Skin epidermis (tissue), 12 donors: ENCODE measurements around the gene MZT2B.
"Not testable (repeated sequence)": the region's sequence is repeated elsewhere in the genome, so short reads cannot be mapped to it uniquely, and the experiment has no call there.

Experiments used
- H3K27ac ChIP-seq, 21 experiments: fragments of 200-600 bp; sonication (generic) in 11 of 21; one replicate each; pipeline ENCODE4 v1.5.0; 2020; ENCODE audit warnings: mild to moderate bottlenecking in 3 of 21, inconsistent platforms in 2 of 21, moderate library complexity in 2 of 21
- H3K4me3 ChIP-seq, 7 experiments: fragments of 200-600 bp; sonication (generic) in 2 of 7; one replicate each; pipeline ENCODE4 v1.5.0; 2020; ENCODE audit warnings: inconsistent platforms in 2 of 7, mild to moderate bottlenecking in 2 of 7, moderate library complexity in 1 of 7

MZT2B gene

GRCh38 chr2:130181880-130182682 is at the start of gene MZT2B:
TSS of gene MZT2B (plus strand) at chr2:130182262. CDS start at chr2:130182283, 21 bp downstream.
- Histone ChIP-seq H3K4me3 (peak within 1 kb of the TSS; percentile 66 to 100 (median 98)), H3K27ac (peak within 1 kb of the TSS; percentile 57 to 98 (median 93))

GRCh38 chr2:130135692-130136541 is 46.1 kb upstream of the MZT2B start:
- Histone ChIP-seq H3K27ac (no peak overlapping the region), H3K4me3 (no peak overlapping the region)

- not testable (repeated sequence) for H3K4me3 ChIP-seq, H3K27ac ChIP-seq
Measured at GRCh38 chr2:130136546-130136945, 45.5 kb upstream of the MZT2B start.

- H3K27ac ChIP-seq, H3K4me3 ChIP-seq: not testable (repeated sequence)
Measured at GRCh38 chr2:130137118-130137517, 44.9 kb upstream of the MZT2B start.

- not testable (repeated sequence) for H3K4me3 ChIP-seq, H3K27ac ChIP-seq
Measured at GRCh38 chr2:130138326-130138725, 43.7 kb upstream of the MZT2B start.

- H3K4me3 ChIP-seq, H3K27ac ChIP-seq: not testable (repeated sequence)
Measured at GRCh38 chr2:130138841-130139251, 43.2 kb upstream of the MZT2B start.

- not testable (repeated sequence) for H3K27ac ChIP-seq
Measured at GRCh38 chr2:130139331-130140280, 42.5 kb upstream of the MZT2B start.

GRCh38 chr2:130140516-130140915 is 41.5 kb upstream of the MZT2B start:
- H3K27ac ChIP-seq, H3K4me3 ChIP-seq: not testable (repeated sequence)

More at GRCh38 chr2:130139331-130140280, 42.5 kb upstream of the MZT2B start:
- H3K4me3 ChIP-seq = not testable (repeated sequence)

- not testable (repeated sequence) for H3K27ac ChIP-seq, H3K4me3 ChIP-seq
Measured at GRCh38 chr2:130141002-130141401, 41.1 kb upstream of the MZT2B start.

- H3K4me3 ChIP-seq, H3K27ac ChIP-seq: not testable (repeated sequence)
Measured at GRCh38 chr2:130141645-130142370, 40.3 kb upstream of the MZT2B start.

- not testable (repeated sequence) for H3K27ac ChIP-seq, H3K4me3 ChIP-seq
Measured at GRCh38 chr2:130142396-130143265, 39.4 kb upstream of the MZT2B start.

GRCh38 chr2:130143266-130144039 is 38.6 kb upstream of the MZT2B start:
- peak overlapping the region in 2 of 7 experiments; percentile 1 to 9 for H3K4me3 ChIP-seq
- H3K27ac ChIP-seq = not testable (repeated sequence)

GRCh38 chr2:130145006-130145414 is 37.1 kb upstream of the MZT2B start, which contains the start of gene CCDC74B:
TSS of gene CCDC74B (minus strand) at chr2:130145112. CDS start at chr2:130144996, 116 bp downstream.
- peak within 1 kb of the TSS; percentile 12 to 42 (median 26) for H3K4me3 ChIP-seq
- not testable (repeated sequence) for H3K27ac ChIP-seq

GRCh38 chr2:130148515-130148914 is 33.5 kb upstream of the MZT2B start:
- not testable (repeated sequence) for H3K4me3 ChIP-seq

GRCh38 chr2:130150181-130151144 is 31.6 kb upstream of the MZT2B start:
- no peak overlapping the region for H3K27ac ChIP-seq
- H3K4me3 ChIP-seq = no peak overlapping the region

More at GRCh38 chr2:130148515-130148914, 33.5 kb upstream of the MZT2B start:
- not testable (repeated sequence) for H3K27ac ChIP-seq

GRCh38 chr2:130151145-130151512 is 30.9 kb upstream of the MZT2B start:
- H3K4me3 ChIP-seq, H3K27ac ChIP-seq: not testable (repeated sequence)
